Measurements from ENCODE around the gene UGT2A1.
A peak's percentile ranks its signal among the peaks of the same experiment; 100 is the strongest.

The UGT2A1 gene

DNA sequence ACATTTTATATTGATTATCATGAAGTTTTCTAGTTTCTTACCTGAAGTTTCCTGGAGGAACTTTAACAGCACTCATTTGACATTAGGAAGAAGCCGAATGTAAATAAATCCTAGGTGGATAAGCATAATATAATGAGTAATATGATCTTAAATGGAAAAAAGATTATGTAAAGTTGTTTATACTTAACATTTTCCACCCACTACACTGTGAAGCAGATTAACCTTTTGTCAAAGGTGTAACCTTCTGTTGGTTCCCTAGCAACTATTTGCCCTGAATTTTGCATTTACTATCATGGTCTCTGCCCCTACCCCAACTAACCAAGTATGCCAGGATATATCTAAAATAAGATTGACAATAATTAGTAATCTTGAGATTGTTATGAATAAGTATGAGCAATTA is at the start of gene UGT2A1:
Gene UGT2A1 (minus strand): TSS at position 101 of the 400 bp plus-strand sequence. CDS start 5,603 bp downstream, outside the sequence.
- CTCF ChIA-PET: no interaction called here
- TF ChIP-seq CTCF (IDR thresholded peaks at IDR 0.05; ENCODE audit: control extremely low read depth, extremely low read depth, low read depth, missing control alignments): no peak
- POLR2A ChIA-PET: no interaction called here
- no peak for DNase-seq (ENCODE audit: extremely low spot score)

- ChIA-PET CTCF (no interaction called here), POLR2A (no interaction called here)
Observed at GRCh38 chr4:69702201-69702600, 49.2 kb upstream of the UGT2A1 start.

GRCh38 chr4:69701696-69702095 is 48.6 kb upstream of the UGT2A1 start:
- DNase-seq (ENCODE audit: extremely low spot score): no peak
- TF ChIP-seq CTCF (IDR thresholded peaks at IDR 0.05; ENCODE audit: control extremely low read depth, extremely low read depth, low read depth, missing control alignments): no peak
- POLR2A ChIA-PET: no interaction called here
- CTCF ChIA-PET: no interaction called here

More at GRCh38 chr4:69702201-69702600, 49.2 kb upstream of the UGT2A1 start:
- TF ChIP-seq CTCF (IDR thresholded peaks at IDR 0.05; ENCODE audit: control extremely low read depth, extremely low read depth, low read depth, missing control alignments): no peak
- no peak for DNase-seq (ENCODE audit: extremely low spot score)

- no peak for TF ChIP-seq CTCF (IDR thresholded peaks at IDR 0.05; ENCODE audit: control extremely low read depth, extremely low read depth, low read depth, missing control alignments)
- ChIA-PET POLR2A (no interaction called here), CTCF (interaction anchor here (2.7 kb wide), 1 partner anchor 183 kb away, joined by 8 read pairs; no protein-coding TSS in a partner anchor)
- DNase-seq (ENCODE audit: extremely low spot score): no peak
Observed at GRCh38 chr4:69697536-69698242, 44.6 kb upstream of the UGT2A1 start.

- DNase-seq (ENCODE audit: extremely low spot score): no peak
- ChIA-PET POLR2A (no interaction called here), CTCF (interaction anchor here (1.0 to 1.6 kb wide), 6 partner anchors 21 to 494 kb away, joined by 3 to 8 read pairs (median 4); no protein-coding TSS in a partner anchor)
- peak; percentile 58 for TF ChIP-seq CTCF (IDR thresholded peaks at IDR 0.05; ENCODE audit: control extremely low read depth, extremely low read depth, low read depth, missing control alignments)
Observed at GRCh38 chr4:69689599-69689998, 36.6 kb upstream of the UGT2A1 start.

DNA sequence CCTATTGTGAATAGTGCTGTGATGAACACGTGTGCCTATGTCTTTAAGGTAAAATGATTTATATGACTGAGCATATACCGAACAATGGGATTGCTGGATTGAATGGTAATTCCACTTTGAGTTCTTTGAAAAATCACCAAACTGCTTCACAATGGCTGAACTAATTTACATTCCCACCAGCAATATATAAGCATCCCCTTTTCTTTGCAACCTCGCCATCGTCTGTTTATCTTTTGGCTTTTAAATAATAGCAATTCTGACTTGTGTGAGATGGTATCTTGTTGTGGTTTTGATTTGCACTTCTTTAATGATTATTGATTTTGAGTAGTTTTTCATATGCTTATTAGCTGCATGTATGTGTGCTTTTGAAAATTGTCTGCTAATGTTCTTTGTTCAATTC is 31.8 kb upstream of the UGT2A1 start:
- CTCF ChIA-PET: no interaction called here

More for the DNA sequence above, 31.8 kb upstream of the UGT2A1 start:
- POLR2A ChIA-PET: no interaction called here
- no peak for TF ChIP-seq CTCF (IDR thresholded peaks at IDR 0.05; ENCODE audit: control extremely low read depth, extremely low read depth, low read depth, missing control alignments)
- DNase-seq (ENCODE audit: extremely low spot score): no peak
